ENCODE data around the gene GRID2IP.

GRID2IP gene

DNA sequence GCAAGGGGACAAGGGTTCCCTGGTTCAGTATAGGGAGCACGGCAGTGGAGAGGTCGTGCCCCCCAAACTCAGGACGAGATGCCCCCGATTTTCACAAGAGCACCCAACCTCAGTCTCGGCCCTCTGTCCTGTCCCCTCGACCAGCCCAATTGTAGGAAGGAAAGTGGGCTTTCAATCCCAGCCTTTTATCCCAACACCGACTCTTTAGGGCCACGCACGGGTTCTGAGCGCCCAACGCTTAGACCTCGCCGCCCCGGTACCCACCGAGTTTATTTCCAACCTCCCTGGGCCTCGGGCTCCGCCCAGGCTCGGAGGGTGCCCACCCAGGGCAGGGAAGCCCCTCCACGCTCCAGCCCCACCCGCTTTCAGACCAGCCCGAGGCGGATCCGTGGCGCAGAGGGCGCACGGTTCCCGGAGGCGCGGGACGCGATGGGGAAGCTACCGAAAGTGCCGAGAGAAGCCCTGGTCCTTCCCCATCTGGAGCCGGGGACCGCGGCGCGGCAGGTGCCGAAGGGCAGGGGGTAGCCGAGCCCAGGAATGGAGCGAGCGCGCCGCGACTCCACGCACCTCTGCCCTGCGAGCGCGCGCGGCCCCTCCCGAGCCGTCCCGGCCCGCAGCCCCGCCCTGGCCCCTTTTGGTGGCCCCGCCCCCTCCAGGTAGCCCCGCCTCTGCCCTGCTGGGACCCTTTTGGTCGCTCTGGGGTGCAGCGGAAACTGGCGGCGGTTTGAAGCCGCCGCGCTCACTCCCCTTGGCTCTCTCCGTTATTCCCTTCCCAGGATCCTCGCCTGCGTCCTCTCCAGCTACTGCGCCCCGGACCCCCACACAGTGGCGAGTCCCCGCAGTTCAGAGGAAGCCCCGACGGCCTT is 20.4 kb downstream of the GRID2IP start:
- no peak for DNase-seq
- in situ Hi-C loops (cut with HindIII; ENCODE audit: low pct_ligation_motif_present, low pct_unique_long_range_greater_than_20kb, low sequenced_read_pairs), result no loop called here

DNA sequence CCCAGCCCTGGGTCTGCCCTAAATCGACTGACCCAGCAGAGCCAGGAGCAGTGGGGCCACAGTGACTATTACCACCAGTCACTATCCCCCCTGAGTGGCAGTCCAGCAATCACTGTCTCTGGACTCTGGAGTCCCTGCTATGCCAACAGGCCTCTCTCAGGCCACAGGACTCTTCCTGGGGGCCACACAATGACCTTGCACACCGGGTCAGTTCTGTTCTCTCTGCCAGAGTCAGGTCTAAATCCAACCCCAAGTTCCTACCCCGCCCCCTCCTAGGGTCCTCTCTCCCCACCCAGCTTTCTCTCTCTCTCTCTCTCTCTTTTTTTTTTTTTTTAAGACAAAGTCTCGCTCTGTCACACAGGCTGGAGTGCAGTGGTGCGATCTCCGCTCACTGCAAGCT is 21.6 kb downstream of the GRID2IP start:
- in situ Hi-C loops (cut with HindIII; ENCODE audit: low pct_ligation_motif_present, low pct_unique_long_range_greater_than_20kb, low sequenced_read_pairs), result no loop called here
- no peak for DNase-seq

GRCh38 chr7:6528401-6529130 is 22.7 kb downstream of the GRID2IP start:
- in situ Hi-C loops (cut with HindIII; ENCODE audit: low pct_ligation_motif_present, low pct_unique_long_range_greater_than_20kb, low sequenced_read_pairs), result no loop called here
- DNase-seq, result no peak

DNA sequence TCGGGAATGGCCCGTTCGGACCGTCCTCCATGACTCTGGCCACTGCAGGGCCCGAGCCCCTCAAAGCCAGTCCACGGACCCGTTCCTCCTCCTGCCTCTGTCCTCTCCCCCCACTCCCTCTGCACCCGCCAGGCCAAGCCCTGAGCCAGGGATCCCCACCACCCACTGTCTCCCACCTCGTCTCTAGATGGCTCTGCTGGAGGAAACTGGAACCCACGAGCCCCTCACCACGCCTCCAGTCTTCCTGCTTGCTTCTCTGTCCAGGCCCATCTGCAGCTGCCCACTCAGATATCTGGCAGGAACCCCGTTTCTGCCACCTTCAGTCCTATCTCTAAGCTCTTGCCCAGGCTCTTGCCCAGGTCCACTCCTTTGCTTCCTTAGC is 24.3 kb downstream of the GRID2IP start:
- in situ Hi-C loops (cut with HindIII; ENCODE audit: low pct_ligation_motif_present, low pct_unique_long_range_greater_than_20kb, low sequenced_read_pairs), result no loop called here

DNA sequence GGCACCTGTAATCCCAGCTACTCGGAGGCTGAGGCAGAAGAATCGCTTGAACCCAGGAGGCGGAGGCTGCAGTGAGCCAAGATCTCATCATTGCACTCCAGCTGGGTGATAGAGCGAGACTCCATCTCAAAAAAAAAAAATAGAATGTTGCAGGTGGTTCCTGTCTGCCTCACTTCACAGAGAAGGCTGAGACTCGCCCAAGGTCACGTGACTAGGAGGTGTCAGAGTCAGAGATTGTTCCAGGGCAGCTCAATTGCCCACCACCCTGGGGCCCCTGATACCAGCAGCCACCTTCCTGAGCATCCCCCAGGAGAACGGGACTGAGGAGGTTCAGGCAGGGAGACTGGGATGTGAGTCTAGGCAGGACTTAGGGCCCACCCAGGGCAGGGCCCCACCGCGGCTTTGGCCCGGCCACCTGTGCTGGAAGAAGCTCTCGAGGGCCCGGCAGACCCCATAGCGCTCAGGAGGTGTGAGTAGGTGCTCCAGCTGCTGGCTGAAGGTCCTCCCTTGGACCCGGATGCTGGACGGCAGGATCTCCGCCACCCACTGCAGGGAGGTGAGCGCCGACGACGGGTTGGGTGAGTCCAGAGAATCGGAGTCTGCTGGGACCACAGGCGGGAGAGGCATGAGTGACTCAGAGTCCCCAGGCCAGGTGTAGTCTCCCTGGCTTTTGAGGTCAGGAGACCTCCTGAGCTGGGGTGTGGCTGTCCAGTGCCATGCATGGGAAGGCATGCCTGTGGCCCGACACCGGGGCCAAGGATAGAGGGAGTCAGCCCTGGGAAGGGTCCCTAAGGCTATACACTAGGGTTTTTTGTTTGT is 30.9 kb downstream of the GRID2IP start:
- no peak for DNase-seq
- in situ Hi-C loops (cut with HindIII; ENCODE audit: low pct_ligation_motif_present, low pct_unique_long_range_greater_than_20kb, low sequenced_read_pairs), result no loop called here

More for the DNA sequence above, 24.3 kb downstream of the GRID2IP start:
- no peak for DNase-seq

- peak; percentile 91 for DNase-seq
- in situ Hi-C loops (cut with HindIII; ENCODE audit: low pct_ligation_motif_present, low pct_unique_long_range_greater_than_20kb, low sequenced_read_pairs), result no loop called here
Observed at GRCh38 chr7:6516387-6516983, 34.8 kb downstream of the GRID2IP start.

DNA sequence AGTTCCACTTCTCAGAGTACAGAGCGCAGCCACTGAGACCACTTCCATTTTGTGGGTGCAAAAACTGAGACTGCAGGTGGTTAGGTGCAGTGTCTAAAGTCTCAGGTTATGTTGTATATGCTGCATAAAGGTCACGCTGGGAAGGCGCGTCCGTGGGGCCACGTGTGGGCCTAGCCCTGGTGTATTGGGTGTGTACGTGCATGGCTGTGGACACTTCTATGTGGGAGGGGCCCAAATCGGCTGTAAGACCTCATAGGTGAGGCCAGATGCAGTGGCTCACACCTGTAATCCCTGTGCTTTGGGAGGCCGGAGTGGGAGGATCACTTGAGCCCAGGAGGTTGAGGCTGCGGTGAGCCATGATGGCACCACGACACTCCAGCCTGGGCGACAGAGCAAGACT is 37.7 kb downstream of the GRID2IP start:
- in situ Hi-C loops (cut with HindIII; ENCODE audit: low pct_ligation_motif_present, low pct_unique_long_range_greater_than_20kb, low sequenced_read_pairs), result no loop called here
- DNase-seq, result no peak

DNA sequence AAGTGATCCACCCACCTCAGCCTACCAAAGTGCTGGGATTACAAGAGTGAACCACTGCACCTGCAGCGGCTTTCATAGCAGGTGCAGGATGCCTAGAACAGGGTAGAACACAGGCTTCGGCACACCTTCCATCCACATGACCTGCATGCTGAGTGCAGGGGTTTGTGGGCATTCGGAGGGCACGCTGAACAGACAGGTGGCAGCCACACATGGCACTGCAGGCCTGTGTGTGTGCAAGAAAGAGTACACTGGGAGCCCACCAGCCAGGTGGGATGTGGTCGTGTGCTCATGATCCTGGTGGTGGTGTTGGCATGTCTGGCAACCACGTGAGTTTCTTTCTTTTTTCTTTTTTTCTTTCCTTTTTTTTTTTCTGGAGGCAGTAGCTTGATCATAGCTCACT is 38.4 kb downstream of the GRID2IP start:
- in situ Hi-C loops (cut with HindIII; ENCODE audit: low pct_ligation_motif_present, low pct_unique_long_range_greater_than_20kb, low sequenced_read_pairs), result no loop called here
- no peak for DNase-seq

GRCh38 chr7:6510476-6511133 is 40.7 kb downstream of the GRID2IP start:
- no peak for DNase-seq

DNA sequence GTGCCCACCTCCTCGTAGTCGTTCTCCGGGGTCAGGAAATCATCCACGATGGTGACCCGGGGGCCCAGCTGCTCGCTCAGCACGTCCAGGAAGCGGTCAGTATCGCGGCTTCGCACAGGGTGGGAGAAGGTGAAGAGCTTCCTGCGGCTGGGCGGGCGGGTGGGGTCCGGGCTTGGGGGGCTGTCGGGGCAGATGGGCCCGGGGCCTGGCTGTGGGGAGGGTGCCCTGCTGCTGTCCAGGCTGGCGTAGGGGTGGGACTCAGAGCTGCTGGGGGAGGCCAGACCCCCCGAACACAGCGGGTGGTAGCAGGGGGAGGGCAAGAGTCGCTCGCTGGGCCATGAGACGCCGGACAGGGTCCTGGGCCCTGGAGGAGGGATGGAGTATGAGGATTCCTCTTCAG is 42.3 kb downstream of the GRID2IP start:
- no peak for DNase-seq
- in situ Hi-C loops (cut with HindIII; ENCODE audit: low pct_ligation_motif_present, low pct_unique_long_range_greater_than_20kb, low sequenced_read_pairs), result no loop called here

More at GRCh38 chr7:6510476-6511133, 40.7 kb downstream of the GRID2IP start:
- in situ Hi-C loops (cut with HindIII; ENCODE audit: low pct_ligation_motif_present, low pct_unique_long_range_greater_than_20kb, low sequenced_read_pairs), result no loop called here

DNA sequence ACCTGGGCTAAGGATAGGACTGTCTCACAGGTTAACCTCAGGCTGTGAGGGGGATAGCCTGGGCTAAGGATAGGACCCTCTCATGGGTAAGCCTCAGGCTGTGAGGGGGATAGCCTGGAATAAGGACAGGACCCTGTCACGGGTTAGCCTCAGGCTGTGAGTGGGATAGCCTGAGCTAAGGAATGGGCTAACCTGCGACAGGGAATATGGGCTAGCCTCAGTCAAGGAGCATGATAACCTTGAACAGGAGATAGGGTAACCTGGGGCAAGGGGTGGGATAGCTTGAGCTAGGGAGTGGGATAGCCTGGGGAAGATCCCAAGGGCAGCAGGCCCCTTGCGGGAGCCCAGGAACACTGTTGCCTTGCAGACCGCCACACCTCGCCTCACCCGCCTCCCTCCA is 42.7 kb downstream of the GRID2IP start:
- no peak for DNase-seq
- in situ Hi-C loops (cut with HindIII; ENCODE audit: low pct_ligation_motif_present, low pct_unique_long_range_greater_than_20kb, low sequenced_read_pairs), result no loop called here

- in situ Hi-C loops (cut with HindIII; ENCODE audit: low pct_ligation_motif_present, low pct_unique_long_range_greater_than_20kb, low sequenced_read_pairs), result no loop called here
- DNase-seq, result no peak
Observed at GRCh38 chr7:6507906-6508305, 43.4 kb downstream of the GRID2IP start.

DNA sequence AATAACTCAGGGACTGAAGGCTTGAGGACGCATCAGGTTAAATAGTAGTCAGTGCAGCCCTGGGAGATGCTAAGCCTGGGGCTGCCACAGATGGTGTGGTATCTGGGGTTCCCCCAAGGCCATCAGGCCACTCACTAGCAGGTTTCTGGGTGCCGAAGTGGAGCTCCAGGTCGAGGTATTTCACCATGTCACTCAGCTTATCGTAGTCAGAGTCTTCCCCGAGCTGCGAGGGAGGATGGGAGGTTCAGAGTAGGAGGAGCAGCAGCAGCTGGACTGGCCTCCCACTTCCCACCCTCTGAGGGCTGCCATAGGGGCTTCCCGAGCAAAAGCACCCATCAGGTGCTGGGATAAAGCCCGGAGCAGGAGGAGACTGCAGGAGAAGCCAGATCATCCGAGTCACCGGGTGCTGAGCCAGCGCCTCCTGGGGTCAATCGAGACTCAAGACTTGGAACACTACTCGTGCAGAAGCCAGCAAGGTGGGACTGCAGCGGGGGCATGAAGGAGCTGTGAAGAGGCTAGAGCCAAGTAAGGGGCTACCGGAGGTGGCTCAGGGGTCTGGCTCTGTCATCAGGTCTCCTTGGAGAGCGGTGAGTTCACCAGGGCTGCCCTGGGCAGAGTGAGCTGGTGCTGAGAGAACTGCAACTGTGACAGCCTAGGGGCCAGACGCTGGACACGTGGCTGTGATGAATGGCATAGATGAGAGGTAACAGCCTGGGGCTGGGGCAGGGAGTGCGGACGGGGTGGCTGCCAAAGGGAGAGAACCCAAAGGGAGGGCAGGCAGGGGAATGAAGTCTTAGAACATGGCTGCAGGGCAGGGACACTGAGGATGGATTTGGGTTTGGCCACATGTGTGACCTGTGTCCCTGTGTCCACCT is 45.3 kb downstream of the GRID2IP start:
- in situ Hi-C loops (cut with HindIII; ENCODE audit: low pct_ligation_motif_present, low pct_unique_long_range_greater_than_20kb, low sequenced_read_pairs), result no loop called here
- no peak for DNase-seq

GRCh38 chr7:6504996-6505395 is 46.3 kb downstream of the GRID2IP start:
- DNase-seq, result no peak
- in situ Hi-C loops (cut with HindIII; ENCODE audit: low pct_ligation_motif_present, low pct_unique_long_range_greater_than_20kb, low sequenced_read_pairs), result no loop called here

DNA sequence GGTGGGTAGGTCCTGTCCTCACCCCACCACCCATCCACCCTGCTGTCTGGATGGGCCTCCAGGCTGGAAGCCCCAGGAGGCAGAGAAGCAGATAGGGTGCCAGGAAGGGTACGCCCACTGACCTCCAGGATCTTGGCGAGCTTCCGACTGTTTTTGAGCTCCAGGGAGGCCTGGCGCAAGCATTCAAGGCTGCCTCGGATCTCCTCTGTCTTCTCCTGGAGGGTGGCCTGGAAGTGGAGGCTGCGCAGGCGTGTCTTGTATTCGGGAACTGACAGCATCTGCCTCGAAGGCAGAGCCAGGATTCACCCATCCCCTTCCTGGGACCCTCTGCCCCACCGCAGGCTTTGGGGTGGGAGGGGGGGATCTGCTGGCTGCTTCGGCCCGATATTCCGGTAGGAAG is 48.4 kb downstream of the GRID2IP start:
- in situ Hi-C loops (cut with HindIII; ENCODE audit: low pct_ligation_motif_present, low pct_unique_long_range_greater_than_20kb, low sequenced_read_pairs), result no loop called here

GRCh38 chr7:6501586-6502564 is 49.4 kb downstream of the GRID2IP start:
- in situ Hi-C loops (cut with HindIII; ENCODE audit: low pct_ligation_motif_present, low pct_unique_long_range_greater_than_20kb, low sequenced_read_pairs), result no loop called here
- DNase-seq, result no peak

More for the DNA sequence above, 48.4 kb downstream of the GRID2IP start:
- no peak for DNase-seq
